GM18909 (cell line): ENCODE data around the gene RNF17.

Source experiments
- ATAC-seq: cut with Tn5 transposase; IDR thresholded peaks from one replicate; pipeline ENCODE4 v1.9.1; 2021; ENCODE audit warnings: mild to moderate bottlenecking; ENCODE audit not compliant: unreplicated experiment, poor library complexity

RNF17 gene

GRCh38 chr13:24763596-24764275 lies at the start of gene RNF17:
RNF17 (plus strand) TSS chr13:24764169; CDS start chr13:24764204, 35 bp downstream.
- no peak for ATAC-seq

- no peak for ATAC-seq
These were observed 48.0 kb upstream of the RNF17 start for GRCh38 chr13:24716011-24716410.

GRCh38 chr13:24716446-24716845 lies 47.5 kb upstream of the RNF17 start:
- no peak for ATAC-seq

- ATAC-seq, result no peak
These were observed 46.8 kb upstream of the RNF17 start for GRCh38 chr13:24717217-24717616.

GRCh38 chr13:24718192-24718965 lies 45.6 kb upstream of the RNF17 start:
- no peak for ATAC-seq

- ATAC-seq, result no peak
These were observed 44.8 kb upstream of the RNF17 start for GRCh38 chr13:24719139-24719538.

- no peak for ATAC-seq
These were observed 40.8 kb upstream of the RNF17 start for GRCh38 chr13:24723206-24723605.

GRCh38 chr13:24724714-24725113 lies 39.3 kb upstream of the RNF17 start:
- ATAC-seq, result no peak

- ATAC-seq, result no peak
These were observed 38.6 kb upstream of the RNF17 start for GRCh38 chr13:24725379-24725778.

GRCh38 chr13:24727731-24728601 lies 36.0 kb upstream of the RNF17 start:
- peak; percentile 84 for ATAC-seq

- ATAC-seq, result peak; percentile 53
These were observed 32.9 kb upstream of the RNF17 start for GRCh38 chr13:24730873-24731567.

GRCh38 chr13:24734950-24735349 lies 29.0 kb upstream of the RNF17 start:
- no peak for ATAC-seq

- ATAC-seq, result no peak
These were observed 26.9 kb upstream of the RNF17 start for GRCh38 chr13:24737042-24737441.

- no peak for ATAC-seq
These were observed 25.6 kb upstream of the RNF17 start for GRCh38 chr13:24738366-24738847.

- no peak for ATAC-seq
These were observed 23.7 kb upstream of the RNF17 start for GRCh38 chr13:24740014-24740890.

GRCh38 chr13:24741016-24741662 lies 22.8 kb upstream of the RNF17 start:
- no peak for ATAC-seq

GRCh38 chr13:24741791-24742190 lies 22.2 kb upstream of the RNF17 start:
- ATAC-seq, result no peak

GRCh38 chr13:24742294-24742693 lies 21.7 kb upstream of the RNF17 start:
- no peak for ATAC-seq

- no peak for ATAC-seq
These were observed 21.0 kb upstream of the RNF17 start for GRCh38 chr13:24742977-24743376.
